ENCODE results near the gene PHACTR1. TPM values are rescaled to one million over a fixed set of nuclear protein-coding genes. Genes with fewer than 3 reads are reported as not detected.

PHACTR1 gene
- total and polyA plus RNA-seq, 2 donors (not counting 1 experiment from before 2014, with no cell fraction given), result 0.60 to 1.2 TPM

GRCh38 chr6:13096084-13096483 is 379.5 kb downstream of the PHACTR1 start:
- no peaks in the 10 kb centered on the region for H3K9me3 ChIP-seq (ENCODE audit: control insufficient read depth, insufficient read depth, low read depth, low read length)
- DNase-seq (ENCODE audit: low read depth in 2 of 2), result no peak
- H3K4me1 ChIP-seq (ENCODE audit: control insufficient read depth, extremely low read depth, insufficient read depth, low read length), result no peaks in the 10 kb centered on the region
- no peak overlapping the region for H3K4me3 ChIP-seq (replicated peaks in 1 of 4; ENCODE audit: control extremely low read depth in 1 of 4, insufficient read depth in 1 of 4, low read depth in 3 of 4, low read length in 4 of 4)
- H3K27ac ChIP-seq (ENCODE audit: insufficient read depth, low read length), result no peak overlapping the region
- H3K9ac ChIP-seq (ENCODE audit: insufficient read depth, low read length), result no peak overlapping the region
- H4K20me1 ChIP-seq (ENCODE audit: control insufficient read depth, extremely low read depth, insufficient read depth, low read length), result no peaks in the 10 kb centered on the region
- TF ChIP-seq EZH2 (IDR thresholded peaks at IDR 0.05; ENCODE audit: low read length, missing control alignments), result no peak
- TF ChIP-seq, protein P1, sequence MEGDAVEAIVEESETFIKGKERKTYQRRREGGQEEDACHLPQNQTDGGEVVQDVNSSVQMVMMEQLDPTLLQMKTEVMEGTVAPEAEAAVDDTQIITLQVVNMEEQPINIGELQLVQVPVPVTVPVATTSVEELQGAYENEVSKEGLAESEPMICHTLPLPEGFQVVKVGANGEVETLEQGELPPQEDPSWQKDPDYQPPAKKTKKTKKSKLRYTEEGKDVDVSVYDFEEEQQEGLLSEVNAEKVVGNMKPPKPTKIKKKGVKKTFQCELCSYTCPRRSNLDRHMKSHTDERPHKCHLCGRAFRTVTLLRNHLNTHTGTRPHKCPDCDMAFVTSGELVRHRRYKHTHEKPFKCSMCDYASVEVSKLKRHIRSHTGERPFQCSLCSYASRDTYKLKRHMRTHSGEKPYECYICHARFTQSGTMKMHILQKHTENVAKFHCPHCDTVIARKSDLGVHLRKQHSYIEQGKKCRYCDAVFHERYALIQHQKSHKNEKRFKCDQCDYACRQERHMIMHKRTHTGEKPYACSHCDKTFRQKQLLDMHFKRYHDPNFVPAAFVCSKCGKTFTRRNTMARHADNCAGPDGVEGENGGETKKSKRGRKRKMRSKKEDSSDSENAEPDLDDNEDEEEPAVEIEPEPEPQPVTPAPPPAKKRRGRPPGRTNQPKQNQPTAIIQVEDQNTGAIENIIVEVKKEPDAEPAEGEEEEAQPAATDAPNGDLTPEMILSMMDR (conservative IDR thresholded peaks at IDR 0.05 in 1 of 2, IDR thresholded peaks at IDR 0.05 in 1 of 2; ENCODE audit: low read depth in 1 of 2, low read length in 2 of 2), result no peak
- no peak overlapping the region for H3K4me2 ChIP-seq (ENCODE audit: extremely low read depth, insufficient read depth, low read length)
- H2AFZ ChIP-seq (ENCODE audit: low read length), result no peak overlapping the region
- H3K79me2 ChIP-seq (ENCODE audit: control insufficient read depth, insufficient read depth, low read length), result no peaks in the 10 kb centered on the region
- H3K27me3 ChIP-seq (ENCODE audit: control insufficient read depth, insufficient read depth, low read length), result no peaks in the 10 kb centered on the region
- H3K36me3 ChIP-seq (ENCODE audit: control insufficient read depth, insufficient read depth, low read length), result no peaks in the 10 kb centered on the region

DNA sequence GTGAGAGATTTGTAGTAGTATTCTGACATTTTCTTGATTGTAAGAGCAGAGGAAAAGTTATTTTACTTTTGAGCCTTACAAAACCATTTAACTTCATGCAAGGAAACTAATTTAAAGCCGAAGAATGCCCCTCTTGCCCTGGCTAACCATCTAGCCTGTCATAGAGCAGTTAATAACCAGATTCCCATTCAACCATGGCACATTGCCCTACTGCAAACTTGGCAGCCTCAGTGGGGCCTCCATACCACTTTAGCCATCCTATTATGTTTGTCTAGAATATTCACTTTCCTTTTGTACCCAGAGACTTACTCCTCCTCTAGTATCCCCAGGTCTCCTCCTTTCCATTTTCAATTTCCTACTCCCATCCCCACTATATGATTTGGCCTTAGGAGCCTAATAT is 380.9 kb downstream of the PHACTR1 start:
- no peak overlapping the region for H3K4me2 ChIP-seq (ENCODE audit: extremely low read depth, insufficient read depth, low read length)
- DNase-seq (ENCODE audit: low read depth in 2 of 2), result no peak
- no peak overlapping the region for H3K9ac ChIP-seq (ENCODE audit: insufficient read depth, low read length)
- H3K79me2 ChIP-seq (ENCODE audit: control insufficient read depth, insufficient read depth, low read length), result no peaks in the 10 kb centered on the region
- no peak overlapping the region for H2AFZ ChIP-seq (ENCODE audit: low read length)
- no peaks in the 10 kb centered on the region for H3K4me1 ChIP-seq (ENCODE audit: control insufficient read depth, extremely low read depth, insufficient read depth, low read length)
- no peaks in the 10 kb centered on the region for H4K20me1 ChIP-seq (ENCODE audit: control insufficient read depth, extremely low read depth, insufficient read depth, low read length)
- H3K27me3 ChIP-seq (ENCODE audit: control insufficient read depth, insufficient read depth, low read length), result no peaks in the 10 kb centered on the region
- no peak overlapping the region for H3K27ac ChIP-seq (ENCODE audit: insufficient read depth, low read length)
- no peaks in the 10 kb centered on the region for H3K36me3 ChIP-seq (ENCODE audit: control insufficient read depth, insufficient read depth, low read length)
- no peak for TF ChIP-seq EZH2 (IDR thresholded peaks at IDR 0.05; ENCODE audit: low read length, missing control alignments)
- TF ChIP-seq, protein P1 (conservative IDR thresholded peaks at IDR 0.05 in 1 of 2, IDR thresholded peaks at IDR 0.05 in 1 of 2; ENCODE audit: low read depth in 1 of 2, low read length in 2 of 2), result no peak
- H3K4me3 ChIP-seq (replicated peaks in 1 of 4; ENCODE audit: control extremely low read depth in 1 of 4, insufficient read depth in 1 of 4, low read depth in 3 of 4, low read length in 4 of 4), result no peak overlapping the region
- no peaks in the 10 kb centered on the region for H3K9me3 ChIP-seq (ENCODE audit: control insufficient read depth, insufficient read depth, low read depth, low read length)

GRCh38 chr6:13098006-13098405 is 381.4 kb downstream of the PHACTR1 start:
- Histone ChIP-seq H3K4me1 (ENCODE audit: control insufficient read depth, extremely low read depth, insufficient read depth, low read length) (no peaks in the 10 kb centered on the region), H4K20me1 (ENCODE audit: control insufficient read depth, extremely low read depth, insufficient read depth, low read length) (no peaks in the 10 kb centered on the region), H3K4me3 (replicated peaks in 1 of 4; ENCODE audit: control extremely low read depth in 1 of 4, insufficient read depth in 1 of 4, low read depth in 3 of 4, low read length in 4 of 4) (no peak overlapping the region), H3K9me3 (ENCODE audit: control insufficient read depth, insufficient read depth, low read depth, low read length) (no peaks in the 10 kb centered on the region), H3K36me3 (ENCODE audit: control insufficient read depth, insufficient read depth, low read length) (no peaks in the 10 kb centered on the region), H3K27ac (ENCODE audit: insufficient read depth, low read length) (no peak overlapping the region), H2AFZ (ENCODE audit: low read length) (no peak overlapping the region), H3K27me3 (ENCODE audit: control insufficient read depth, insufficient read depth, low read length) (no peaks in the 10 kb centered on the region), H3K9ac (ENCODE audit: insufficient read depth, low read length) (no peak overlapping the region), H3K4me2 (ENCODE audit: extremely low read depth, insufficient read depth, low read length) (no peak overlapping the region), H3K79me2 (ENCODE audit: control insufficient read depth, insufficient read depth, low read length) (no peaks in the 10 kb centered on the region)
- no peak for DNase-seq (ENCODE audit: low read depth in 2 of 2)
- TF ChIP-seq, protein P1 (conservative IDR thresholded peaks at IDR 0.05 in 1 of 2, IDR thresholded peaks at IDR 0.05 in 1 of 2; ENCODE audit: low read depth in 1 of 2, low read length in 2 of 2), result no peak
- TF ChIP-seq EZH2 (IDR thresholded peaks at IDR 0.05; ENCODE audit: low read length, missing control alignments), result no peak

Measured in fibroblast of lung (primary cell).